HepG2 (cell line): ENCODE measurements around the gene CKAP2L. TPM values are rescaled to one million over a fixed set of nuclear protein-coding genes. Genes with fewer than 3 reads are reported as not detected.

Experiments
- ATF7-NPFF ChIP-seq: sonication (generic); formaldehyde crosslinking; IDR thresholded peaks from 2 replicates; pipeline ENCODE4 v1.8.1; 2023; ENCODE audit warnings: mild to moderate bottlenecking, low read depth, missing genetic modification reagents, moderate library complexity
- FOXM1 ChIP-seq: sonication (generic); formaldehyde crosslinking; IDR thresholded peaks from 2 replicates; pipeline ENCODE4 v1.5.0; 2020; ENCODE audit warnings: missing genetic modification reagents
- GABPA ChIP-seq, 2 experiments: IDR thresholded peaks; 2 replicates each; pipeline ENCODE4 v1.6.1; 2011 to 2016; ENCODE audit warnings: low read depth in 2 of 2, low read length in 1 of 2, missing biosample characterization in 1 of 2, missing genetic modification characterization in 1 of 2
- NFATC3 ChIP-seq: sonication (generic); formaldehyde crosslinking; IDR thresholded peaks from 2 replicates; pipeline ENCODE4 v1.5.1; 2020; ENCODE audit warnings: mild to moderate bottlenecking, missing genetic modification reagents
- REXO4 ChIP-seq: sonication (generic); formaldehyde crosslinking; IDR thresholded peaks from 2 replicates; pipeline ENCODE4 v1.8.0; 2022; ENCODE audit warnings: missing genetic modification reagents, mild to moderate bottlenecking, borderline replicate concordance
- TARDBP ChIP-seq: sonication (generic); formaldehyde crosslinking; IDR thresholded peaks from 2 replicates; pipeline ENCODE4 v1.8.0; 2022; ENCODE audit warnings: mild to moderate bottlenecking, missing genetic modification reagents
- U2AF2 ChIP-seq: fragments of 200-400 bp; formaldehyde crosslinking; IDR thresholded peaks from 2 replicates; pipeline ENCODE4 v1.6.1; 2017; ENCODE audit warnings: low read depth, mild to moderate bottlenecking, low read length
- ZC3H4 ChIP-seq: sonication (generic); formaldehyde crosslinking; IDR thresholded peaks from 2 replicates; pipeline ENCODE4 v1.4.0; 2020; ENCODE audit warnings: missing genetic modification reagents, borderline replicate concordance
- ZFP90 ChIP-seq: sonication (generic); formaldehyde crosslinking; IDR thresholded peaks from 2 replicates; pipeline ENCODE4 v1.8.0; 2022; ENCODE audit warnings: missing genetic modification reagents, mild to moderate bottlenecking, inconsistent platforms, borderline replicate concordance
- ZNF530 ChIP-seq: sonication (generic); formaldehyde crosslinking; IDR thresholded peaks from 2 replicates; pipeline ENCODE4 v1.5.0; 2020; ENCODE audit warnings: low read depth, mild to moderate bottlenecking, missing genetic modification reagents
- ZNF629 ChIP-seq: sonication (generic); formaldehyde crosslinking; conservative IDR thresholded peaks from 2 replicates; pipeline ENCODE4 v1.5.0; 2020; ENCODE audit warnings: missing genetic modification reagents
- ZNF646 ChIP-seq: sonication (generic); formaldehyde crosslinking; IDR thresholded peaks from 2 replicates; pipeline ENCODE4 v1.9.0; 2021; ENCODE audit warnings: mild to moderate bottlenecking, missing genetic modification reagents
- ZSCAN22 ChIP-seq: sonication (generic); formaldehyde crosslinking; IDR thresholded peaks from 2 replicates; pipeline ENCODE4 v1.4.0; 2020; ENCODE audit warnings: mild to moderate bottlenecking, missing genetic modification reagents
- polyA plus RNA-seq, 8 experiments: library from polyadenylated mRNA; depleted of rRNA in 3 of 8; stranded (reverse) in 7 of 8; unstranded in 1 of 8; fragments of >200 nt; fragmentation: Illumina TruSeq in 4 of 8; extraction: Trizol in 4 of 8; gene quantifications; 2 replicates each; pipeline versions ENCODE4 v1.2.1 to v1.2.3, GENCODE V29; 2011 to 2016; ENCODE audit warnings: low read depth in 4 of 8, missing spikeins in 1 of 8, mixed read lengths in 1 of 8; ENCODE audit not compliant: insufficient read depth in 1 of 8
- total RNA-seq, 5 experiments: library from RNA; depleted of rRNA; stranded (reverse); fragments of >200 nt; fragmentation: Illumina TruSeq; extraction: Trizol; gene quantifications; 2 replicates each; pipeline ENCODE4 v1.2.3, GENCODE V29; 2016; ENCODE audit warnings: low read depth in 1 of 5
- TF ChIP-seq, protein P1 (sequence below): sonication (generic); formaldehyde crosslinking; IDR thresholded peaks from 2 replicates; pipeline ENCODE4 v1.5.1; 2020; ENCODE audit warnings: mild to moderate bottlenecking, missing genetic modification reagents, borderline replicate concordance
- TF ChIP-seq, protein P2 (sequence below): sonication (generic); formaldehyde crosslinking; IDR thresholded peaks from 2 replicates; pipeline ENCODE4 v1.4.0; 2020; ENCODE audit warnings: missing genetic modification reagents

CKAP2L gene
- total and polyA plus RNA-seq, 2 of the 13 experiments (the other 11 are each of a cell fraction or from before 2014, with no cell fraction given), result 7.1 to 9.5 TPM

DNA sequence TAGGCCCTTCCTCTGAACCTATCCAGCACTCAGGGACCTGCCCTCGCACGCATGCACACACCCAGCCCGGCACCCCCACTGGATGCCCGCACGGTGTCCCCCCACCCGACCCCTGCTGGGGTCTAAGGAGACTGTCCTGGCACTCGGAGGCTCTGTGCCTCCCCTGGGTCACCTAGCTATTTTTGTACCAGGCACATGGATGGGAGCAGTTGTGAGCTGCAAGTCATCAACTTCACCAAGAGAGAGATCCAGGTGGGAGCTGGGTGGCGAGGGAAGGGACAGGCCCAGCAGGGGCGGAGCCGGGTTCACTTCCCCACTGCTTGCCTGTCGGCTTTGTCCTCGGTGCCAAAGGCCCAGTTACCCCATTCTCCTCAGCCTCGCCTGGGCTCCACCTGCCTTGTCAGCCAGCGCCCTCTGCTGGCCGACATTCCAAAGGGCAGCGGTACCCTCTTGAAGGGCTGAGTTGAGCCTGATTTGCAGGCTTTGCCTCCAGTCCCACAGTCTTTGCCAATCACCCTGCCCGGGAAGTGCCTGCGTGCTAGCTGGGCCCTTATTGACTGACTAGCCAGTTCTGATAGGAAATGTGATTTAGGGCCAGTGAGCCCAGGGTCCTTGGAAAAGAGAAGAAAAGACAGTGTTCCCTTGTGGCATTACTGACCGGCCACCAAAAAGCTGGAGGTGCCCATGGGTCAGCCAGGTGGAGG is 37.8 kb downstream of the CKAP2L start (continued):
- TF ChIP-seq, protein P1, sequence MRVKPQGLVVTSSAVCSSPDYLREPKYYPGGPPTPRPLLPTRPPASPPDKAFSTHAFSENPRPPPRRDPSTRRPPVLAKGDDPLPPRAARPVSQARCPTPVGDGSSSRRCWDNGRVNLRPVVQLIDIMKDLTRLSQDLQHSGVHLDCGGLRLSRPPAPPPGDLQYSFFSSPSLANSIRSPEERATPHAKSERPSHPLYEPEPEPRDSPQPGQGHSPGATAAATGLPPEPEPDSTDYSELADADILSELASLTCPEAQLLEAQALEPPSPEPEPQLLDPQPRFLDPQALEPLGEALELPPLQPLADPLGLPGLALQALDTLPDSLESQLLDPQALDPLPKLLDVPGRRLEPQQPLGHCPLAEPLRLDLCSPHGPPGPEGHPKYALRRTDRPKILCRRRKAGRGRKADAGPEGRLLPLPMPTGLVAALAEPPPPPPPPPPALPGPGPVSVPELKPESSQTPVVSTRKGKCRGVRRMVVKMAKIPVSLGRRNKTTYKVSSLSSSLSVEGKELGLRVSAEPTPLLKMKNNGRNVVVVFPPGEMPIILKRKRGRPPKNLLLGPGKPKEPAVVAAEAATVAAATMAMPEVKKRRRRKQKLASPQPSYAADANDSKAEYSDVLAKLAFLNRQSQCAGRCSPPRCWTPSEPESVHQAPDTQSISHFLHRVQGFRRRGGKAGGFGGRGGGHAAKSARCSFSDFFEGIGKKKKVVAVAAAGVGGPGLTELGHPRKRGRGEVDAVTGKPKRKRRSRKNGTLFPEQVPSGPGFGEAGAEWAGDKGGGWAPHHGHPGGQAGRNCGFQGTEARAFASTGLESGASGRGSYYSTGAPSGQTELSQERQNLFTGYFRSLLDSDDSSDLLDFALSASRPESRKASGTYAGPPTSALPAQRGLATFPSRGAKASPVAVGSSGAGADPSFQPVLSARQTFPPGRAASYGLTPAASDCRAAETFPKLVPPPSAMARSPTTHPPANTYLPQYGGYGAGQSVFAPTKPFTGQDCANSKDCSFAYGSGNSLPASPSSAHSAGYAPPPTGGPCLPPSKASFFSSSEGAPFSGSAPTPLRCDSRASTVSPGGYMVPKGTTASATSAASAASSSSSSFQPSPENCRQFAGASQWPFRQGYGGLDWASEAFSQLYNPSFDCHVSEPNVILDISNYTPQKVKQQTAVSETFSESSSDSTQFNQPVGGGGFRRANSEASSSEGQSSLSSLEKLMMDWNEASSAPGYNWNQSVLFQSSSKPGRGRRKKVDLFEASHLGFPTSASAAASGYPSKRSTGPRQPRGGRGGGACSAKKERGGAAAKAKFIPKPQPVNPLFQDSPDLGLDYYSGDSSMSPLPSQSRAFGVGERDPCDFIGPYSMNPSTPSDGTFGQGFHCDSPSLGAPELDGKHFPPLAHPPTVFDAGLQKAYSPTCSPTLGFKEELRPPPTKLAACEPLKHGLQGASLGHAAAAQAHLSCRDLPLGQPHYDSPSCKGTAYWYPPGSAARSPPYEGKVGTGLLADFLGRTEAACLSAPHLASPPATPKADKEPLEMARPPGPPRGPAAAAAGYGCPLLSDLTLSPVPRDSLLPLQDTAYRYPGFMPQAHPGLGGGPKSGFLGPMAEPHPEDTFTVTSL, result no peak
- TF ChIP-seq ZC3H4 (CRISPR knock-in tag), result no peak
- TF ChIP-seq ATF7-NPFF, result 0 out of 2 replicates have a peak, but pooled peaks have one; percentile 40
- peak; percentile 49; the same call in 1 of the 2 replicates for TF ChIP-seq ZNF646 (CRISPR knock-in tag)
- no peak for TF ChIP-seq GABPA (IDR thresholded peaks at IDR 0.05; ENCODE audit: low read depth, low read length)
- TF ChIP-seq GABPA (CRISPR knock-in tag; IDR thresholded peaks at IDR 0.05; ENCODE audit: low read depth), result no peak; the same call in 1 of the 2 replicates
- TF ChIP-seq ZSCAN22 (CRISPR knock-in tag), result no peak
- TF ChIP-seq U2AF2, result no peak
- no peak for TF ChIP-seq ZFP90
- peak; percentile 89; the same call in 1 of the 2 replicates for TF ChIP-seq NFATC3 (CRISPR knock-in tag)
- TF ChIP-seq ZNF629, result peak; percentile 58
- TF ChIP-seq ZNF530 (CRISPR knock-in tag), result no peak
- no peak for TF ChIP-seq FOXM1 (CRISPR knock-in tag)
- no peak for TF ChIP-seq REXO4 (CRISPR knock-in tag)
- TF ChIP-seq TARDBP (CRISPR knock-in tag), result peak; percentile 70; the same call in 1 of the 2 replicates
- TF ChIP-seq, protein P2, sequence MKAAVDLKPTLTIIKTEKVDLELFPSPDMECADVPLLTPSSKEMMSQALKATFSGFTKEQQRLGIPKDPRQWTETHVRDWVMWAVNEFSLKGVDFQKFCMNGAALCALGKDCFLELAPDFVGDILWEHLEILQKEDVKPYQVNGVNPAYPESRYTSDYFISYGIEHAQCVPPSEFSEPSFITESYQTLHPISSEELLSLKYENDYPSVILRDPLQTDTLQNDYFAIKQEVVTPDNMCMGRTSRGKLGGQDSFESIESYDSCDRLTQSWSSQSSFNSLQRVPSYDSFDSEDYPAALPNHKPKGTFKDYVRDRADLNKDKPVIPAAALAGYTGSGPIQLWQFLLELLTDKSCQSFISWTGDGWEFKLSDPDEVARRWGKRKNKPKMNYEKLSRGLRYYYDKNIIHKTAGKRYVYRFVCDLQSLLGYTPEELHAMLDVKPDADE (CRISPR knock-in tag), result no peak
